ENCODE data around the gene UBA3. TPM values are rescaled to one million over a fixed set of nuclear protein-coding genes. Genes with fewer than 3 reads are reported as not detected.

The UBA3 gene
- total RNA-seq, 3 donors from 2014 or later, result 46.5 to 59.3 (median 51.8) TPM

- Histone ChIP-seq H3K4me1 (ENCODE audit: low read depth) (peaks cover 5% of the 10 kb centered on the region), H3K9me3 (no peaks in the 10 kb centered on the region), H3K4me3 (no peak overlapping the region), H3K36me3 (ENCODE audit: low read depth) (no peaks in the 10 kb centered on the region)
- ATAC-seq, result no peak
- intact Hi-C loops (cut with DNase I, micrococcal nuclease), result no loop called here
- no peak for DNase-seq
- TF ChIP-seq CTCF (IDR thresholded peaks at IDR 0.05), result no peak
Observed at GRCh38 chr3:69099576-69099975, 19.4 kb upstream of the UBA3 start.

GRCh38 chr3:69097407-69098086 is 17.4 kb upstream of the UBA3 start:
- no peak for TF ChIP-seq CTCF (IDR thresholded peaks at IDR 0.05)
- intact Hi-C loops (cut with DNase I, micrococcal nuclease), result no loop called here
- Histone ChIP-seq H3K4me1 (ENCODE audit: low read depth) (peaks cover 6% of the 10 kb centered on the region), H3K9me3 (no peaks in the 10 kb centered on the region), H3K4me3 (no peak overlapping the region), H3K36me3 (ENCODE audit: low read depth) (no peaks in the 10 kb centered on the region)
- ATAC-seq (no peak), DNase-seq (no peak)

GRCh38 chr3:69096299-69096698 is 16.1 kb upstream of the UBA3 start:
- intact Hi-C loops (cut with DNase I, micrococcal nuclease), result no loop called here
- Histone ChIP-seq H3K4me1 (ENCODE audit: low read depth) (peaks cover 10% of the 10 kb centered on the region), H3K36me3 (ENCODE audit: low read depth) (no peaks in the 10 kb centered on the region), H3K4me3 (no peak overlapping the region), H3K9me3 (no peaks in the 10 kb centered on the region)
- TF ChIP-seq CTCF (IDR thresholded peaks at IDR 0.05), result no peak
- no peak for DNase-seq
- ATAC-seq, result no peak

- intact Hi-C loops (cut with DNase I, micrococcal nuclease), result no loop called here
- Histone ChIP-seq H3K4me1 (ENCODE audit: low read depth) (peaks cover 10% of the 10 kb centered on the region), H3K36me3 (ENCODE audit: low read depth) (no peaks in the 10 kb centered on the region), H3K9me3 (no peaks in the 10 kb centered on the region), H3K4me3 (no peak overlapping the region)
- DNase-seq (peak in 1 of 3 donors; percentile 22), ATAC-seq (peak; percentile 18)
- no peak for TF ChIP-seq CTCF (IDR thresholded peaks at IDR 0.05)
Observed at GRCh38 chr3:69095636-69096035, 15.5 kb upstream of the UBA3 start.

GRCh38 chr3:69094467-69095205 is 14.5 kb upstream of the UBA3 start:
- peaks cover 10% of the 10 kb centered on the region for H3K4me1 ChIP-seq (ENCODE audit: low read depth)
- intact Hi-C loops (cut with DNase I, micrococcal nuclease), result no loop called here
- no peaks in the 10 kb centered on the region for H3K9me3 ChIP-seq
- TF ChIP-seq CTCF (IDR thresholded peaks at IDR 0.05), result no peak
- no peak overlapping the region for H3K4me3 ChIP-seq
- DNase-seq, result peak in 1 of 3 donors; percentile 12
- no peaks in the 10 kb centered on the region for H3K36me3 ChIP-seq (ENCODE audit: low read depth)
- ATAC-seq, result peak; percentile 20

All from mucosa of descending colon (tissue), 3 donors.